ENCODE measurements around the gene INAVA. TPM values are rescaled to one million over a fixed set of nuclear protein-coding genes. Genes with fewer than 3 reads are reported as not detected.
A peak's percentile ranks its signal among the peaks of the same experiment; 100 is the strongest.

INAVA gene
- total RNA-seq, 1 experiment from 2014 or later: 41.2 TPM

- TF ChIP-seq, protein P1, sequence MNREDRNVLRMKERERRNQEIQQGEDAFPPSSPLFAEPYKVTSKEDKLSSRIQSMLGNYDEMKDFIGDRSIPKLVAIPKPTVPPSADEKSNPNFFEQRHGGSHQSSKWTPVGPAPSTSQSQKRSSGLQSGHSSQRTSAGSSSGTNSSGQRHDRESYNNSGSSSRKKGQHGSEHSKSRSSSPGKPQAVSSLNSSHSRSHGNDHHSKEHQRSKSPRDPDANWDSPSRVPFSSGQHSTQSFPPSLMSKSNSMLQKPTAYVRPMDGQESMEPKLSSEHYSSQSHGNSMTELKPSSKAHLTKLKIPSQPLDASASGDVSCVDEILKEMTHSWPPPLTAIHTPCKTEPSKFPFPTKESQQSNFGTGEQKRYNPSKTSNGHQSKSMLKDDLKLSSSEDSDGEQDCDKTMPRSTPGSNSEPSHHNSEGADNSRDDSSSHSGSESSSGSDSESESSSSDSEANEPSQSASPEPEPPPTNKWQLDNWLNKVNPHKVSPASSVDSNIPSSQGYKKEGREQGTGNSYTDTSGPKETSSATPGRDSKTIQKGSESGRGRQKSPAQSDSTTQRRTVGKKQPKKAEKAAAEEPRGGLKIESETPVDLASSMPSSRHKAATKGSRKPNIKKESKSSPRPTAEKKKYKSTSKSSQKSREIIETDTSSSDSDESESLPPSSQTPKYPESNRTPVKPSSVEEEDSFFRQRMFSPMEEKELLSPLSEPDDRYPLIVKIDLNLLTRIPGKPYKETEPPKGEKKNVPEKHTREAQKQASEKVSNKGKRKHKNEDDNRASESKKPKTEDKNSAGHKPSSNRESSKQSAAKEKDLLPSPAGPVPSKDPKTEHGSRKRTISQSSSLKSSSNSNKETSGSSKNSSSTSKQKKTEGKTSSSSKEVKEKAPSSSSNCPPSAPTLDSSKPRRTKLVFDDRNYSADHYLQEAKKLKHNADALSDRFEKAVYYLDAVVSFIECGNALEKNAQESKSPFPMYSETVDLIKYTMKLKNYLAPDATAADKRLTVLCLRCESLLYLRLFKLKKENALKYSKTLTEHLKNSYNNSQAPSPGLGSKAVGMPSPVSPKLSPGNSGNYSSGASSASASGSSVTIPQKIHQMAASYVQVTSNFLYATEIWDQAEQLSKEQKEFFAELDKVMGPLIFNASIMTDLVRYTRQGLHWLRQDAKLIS (CRISPR knock-in tag; IDR thresholded peaks at IDR 0.05; ENCODE audit: borderline replicate concordance): no peak; the same call in 1 of the 2 replicates
- TF ChIP-seq ZNF263 (CRISPR knock-in tag; IDR thresholded peaks at IDR 0.05; ENCODE audit: low read depth) (peak; percentile 77), FOXK1 (CRISPR knock-in tag; IDR thresholded peaks at IDR 0.05) (no peak), USF2 (CRISPR knock-in tag; IDR thresholded peaks at IDR 0.05) (0 out of 2 replicates have a peak, but pooled peaks have one; percentile 11), E2F4 (CRISPR knock-in tag; IDR thresholded peaks at IDR 0.05; ENCODE audit: borderline replicate concordance, low read depth) (0 out of 2 replicates have a peak, but pooled peaks have one; percentile 13), NFYB (CRISPR knock-in tag; conservative IDR thresholded peaks at IDR 0.05; ENCODE audit: low read depth) (no peak), SMAD3 (CRISPR knock-in tag; IDR thresholded peaks at IDR 0.05; ENCODE audit: borderline replicate concordance) (0 out of 2 replicates have a peak, but pooled peaks have one; percentile 5)
- TF ChIP-seq, protein P2, sequence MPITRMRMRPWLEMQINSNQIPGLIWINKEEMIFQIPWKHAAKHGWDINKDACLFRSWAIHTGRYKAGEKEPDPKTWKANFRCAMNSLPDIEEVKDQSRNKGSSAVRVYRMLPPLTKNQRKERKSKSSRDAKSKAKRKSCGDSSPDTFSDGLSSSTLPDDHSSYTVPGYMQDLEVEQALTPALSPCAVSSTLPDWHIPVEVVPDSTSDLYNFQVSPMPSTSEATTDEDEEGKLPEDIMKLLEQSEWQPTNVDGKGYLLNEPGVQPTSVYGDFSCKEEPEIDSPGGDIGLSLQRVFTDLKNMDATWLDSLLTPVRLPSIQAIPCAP (CRISPR knock-in tag; IDR thresholded peaks at IDR 0.05): 0 out of 2 replicates have a peak, but pooled peaks have one; percentile 3
- TF ChIP-seq, protein P3, sequence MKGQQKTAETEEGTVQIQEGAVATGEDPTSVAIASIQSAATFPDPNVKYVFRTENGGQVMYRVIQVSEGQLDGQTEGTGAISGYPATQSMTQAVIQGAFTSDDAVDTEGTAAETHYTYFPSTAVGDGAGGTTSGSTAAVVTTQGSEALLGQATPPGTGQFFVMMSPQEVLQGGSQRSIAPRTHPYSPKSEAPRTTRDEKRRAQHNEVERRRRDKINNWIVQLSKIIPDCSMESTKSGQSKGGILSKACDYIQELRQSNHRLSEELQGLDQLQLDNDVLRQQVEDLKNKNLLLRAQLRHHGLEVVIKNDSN (CRISPR knock-in tag; IDR thresholded peaks at IDR 0.05): peak; percentile 8; the same call in 1 of the 2 replicates
These were observed 3.6 kb upstream of the INAVA start (continued) for GRCh38 chr1:200890818-200891773.

DNA sequence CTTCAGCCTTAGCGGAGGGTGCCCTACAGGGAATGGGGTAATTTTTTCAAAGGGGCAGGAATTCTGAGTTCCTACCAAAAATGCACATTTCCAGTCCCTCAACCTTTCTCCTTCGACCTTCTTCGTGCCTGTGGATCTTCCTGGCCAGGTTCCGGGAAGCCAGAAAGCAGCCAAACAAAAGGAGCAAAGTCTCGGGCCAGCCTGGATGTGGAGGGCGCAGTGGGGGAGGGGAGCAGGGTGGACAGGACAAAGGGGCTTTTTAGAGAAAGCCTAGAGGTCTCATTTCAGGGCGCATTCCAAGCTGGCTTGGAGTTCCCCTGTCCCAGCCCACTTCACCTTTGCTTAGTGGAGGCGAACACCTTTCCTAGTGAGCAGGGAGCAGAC is 2.9 kb upstream of the INAVA start:
- ChIA-PET POLR2A (interaction anchor here (0.6 to 1.7 kb wide), 2 partner anchors 18 to 106 kb away, joined by 3 to 8 read pairs; no protein-coding TSS in a partner anchor), CTCF (interaction anchor here (0.6 to 4.1 kb wide), 10 partner anchors 14 to 270 kb away, joined by 3 to 19 read pairs (median 7); partner anchors contain the start of genes DDX59 and GPR25)
- Mint-ChIP-seq H3K4me3 (peak overlapping the region; percentile 88), H3K27me3 (ENCODE audit: low read depth) (peaks cover 3% of the 10 kb centered on the region; the same call in 1 of the 2 replicates), H3K9me3 (no peaks in the 10 kb centered on the region), H3K27ac (peak overlapping the region; percentile 94), H3K36me3 (no peaks in the 10 kb centered on the region), H3K4me1 (peaks cover 74% of the 10 kb centered on the region)
- ATAC-seq (peak; percentile 46), DNase-seq (ENCODE audit: low spot score) (peak; percentile 76)
- TF ChIP-seq CREB1 (CRISPR knock-in tag; IDR thresholded peaks at IDR 0.05): no peak
- TF ChIP-seq ESRRA (CRISPR knock-in tag; IDR thresholded peaks at IDR 0.05; ENCODE audit: borderline replicate concordance): no peak
- no peak for TF ChIP-seq NFYB (CRISPR knock-in tag; conservative IDR thresholded peaks at IDR 0.05; ENCODE audit: low read depth)
- TF ChIP-seq NFE2L1 (CRISPR knock-in tag; IDR thresholded peaks at IDR 0.05): no peak
- TF ChIP-seq, protein P2 (CRISPR knock-in tag; IDR thresholded peaks at IDR 0.05): 0 out of 2 replicates have a peak, but pooled peaks have one; percentile 29
- TF ChIP-seq, protein P4, sequence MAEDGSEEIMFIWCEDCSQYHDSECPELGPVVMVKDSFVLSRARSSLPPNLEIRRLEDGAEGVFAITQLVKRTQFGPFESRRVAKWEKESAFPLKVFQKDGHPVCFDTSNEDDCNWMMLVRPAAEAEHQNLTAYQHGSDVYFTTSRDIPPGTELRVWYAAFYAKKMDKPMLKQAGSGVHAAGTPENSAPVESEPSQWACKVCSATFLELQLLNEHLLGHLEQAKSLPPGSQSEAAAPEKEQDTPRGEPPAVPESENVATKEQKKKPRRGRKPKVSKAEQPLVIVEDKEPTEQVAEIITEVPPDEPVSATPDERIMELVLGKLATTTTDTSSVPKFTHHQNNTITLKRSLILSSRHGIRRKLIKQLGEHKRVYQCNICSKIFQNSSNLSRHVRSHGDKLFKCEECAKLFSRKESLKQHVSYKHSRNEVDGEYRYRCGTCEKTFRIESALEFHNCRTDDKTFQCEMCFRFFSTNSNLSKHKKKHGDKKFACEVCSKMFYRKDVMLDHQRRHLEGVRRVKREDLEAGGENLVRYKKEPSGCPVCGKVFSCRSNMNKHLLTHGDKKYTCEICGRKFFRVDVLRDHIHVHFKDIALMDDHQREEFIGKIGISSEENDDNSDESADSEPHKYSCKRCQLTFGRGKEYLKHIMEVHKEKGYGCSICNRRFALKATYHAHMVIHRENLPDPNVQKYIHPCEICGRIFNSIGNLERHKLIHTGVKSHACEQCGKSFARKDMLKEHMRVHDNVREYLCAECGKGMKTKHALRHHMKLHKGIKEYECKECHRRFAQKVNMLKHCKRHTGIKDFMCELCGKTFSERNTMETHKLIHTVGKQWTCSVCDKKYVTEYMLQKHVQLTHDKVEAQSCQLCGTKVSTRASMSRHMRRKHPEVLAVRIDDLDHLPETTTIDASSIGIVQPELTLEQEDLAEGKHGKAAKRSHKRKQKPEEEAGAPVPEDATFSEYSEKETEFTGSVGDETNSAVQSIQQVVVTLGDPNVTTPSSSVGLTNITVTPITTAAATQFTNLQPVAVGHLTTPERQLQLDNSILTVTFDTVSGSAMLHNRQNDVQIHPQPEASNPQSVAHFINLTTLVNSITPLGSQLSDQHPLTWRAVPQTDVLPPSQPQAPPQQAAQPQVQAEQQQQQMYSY (CRISPR knock-in tag; IDR thresholded peaks at IDR 0.05): no peak
- TF ChIP-seq, protein P5, sequence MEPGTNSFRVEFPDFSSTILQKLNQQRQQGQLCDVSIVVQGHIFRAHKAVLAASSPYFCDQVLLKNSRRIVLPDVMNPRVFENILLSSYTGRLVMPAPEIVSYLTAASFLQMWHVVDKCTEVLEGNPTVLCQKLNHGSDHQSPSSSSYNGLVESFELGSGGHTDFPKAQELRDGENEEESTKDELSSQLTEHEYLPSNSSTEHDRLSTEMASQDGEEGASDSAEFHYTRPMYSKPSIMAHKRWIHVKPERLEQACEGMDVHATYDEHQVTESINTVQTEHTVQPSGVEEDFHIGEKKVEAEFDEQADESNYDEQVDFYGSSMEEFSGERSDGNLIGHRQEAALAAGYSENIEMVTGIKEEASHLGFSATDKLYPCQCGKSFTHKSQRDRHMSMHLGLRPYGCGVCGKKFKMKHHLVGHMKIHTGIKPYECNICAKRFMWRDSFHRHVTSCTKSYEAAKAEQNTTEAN (CRISPR knock-in tag; IDR thresholded peaks at IDR 0.05): no peak
- no peak for TF ChIP-seq ZNF425 (CRISPR knock-in tag; conservative IDR thresholded peaks at IDR 0.05)
- TF ChIP-seq JUN (CRISPR knock-in tag; IDR thresholded peaks at IDR 0.05): no peak

Measured in WTC11 (cell line).